H1 (cell line): ENCODE measurements around the gene DTNB. TPM values are rescaled to one million over a fixed set of nuclear protein-coding genes. Genes with fewer than 3 reads are reported as not detected.

Experiments
- CHD2 ChIP-seq: IDR thresholded peaks from 2 replicates; pipeline ENCODE4 v1.6.1; 2012; ENCODE audit warnings: low read length, improper control_type of control experiment
- SP4 ChIP-seq: IDR thresholded peaks from 2 replicates; pipeline ENCODE4 v1.6.1; 2012; ENCODE audit warnings: low read length, inconsistent platforms
- polyA plus RNA-seq, 7 experiments: library from polyadenylated mRNA; depleted of rRNA in 3 of 7; stranded (reverse) in 5 of 7; unstranded in 2 of 7; fragments of >200 nt in 5 of 7; fragments of 200-250 nt in 2 of 7; gene quantifications; 1 replicate in 5 of 7; 2 replicates in 1 of 7; 4 replicates in 1 of 7; pipeline versions ENCODE4 v1.2.1 to v1.2.3, GENCODE V29; 2011 to 2013; ENCODE audit warnings: missing spikeins in 2 of 7, mixed read lengths in 2 of 7
- total RNA-seq: library from RNA; stranded (reverse); fragmentation: NEBNext Ultra II Directional; extraction: Animal tissue kit (Norgen Biotek cat#: 25700); gene quantifications from 2 replicates; pipeline ENCODE4 v1.2.1, GENCODE V29; 2021

DTNB gene
- total and polyA plus RNA-seq, 2 of the 8 experiments (the other 6 are each of a cell fraction or from before 2014, with no cell fraction given), result 39.6 to 49.5 TPM

- TF ChIP-seq SP4, result no peak
- TF ChIP-seq CHD2, result no peak
These were observed 300.7 kb downstream of the DTNB start (continued) for GRCh38 chr2:25372405-25373268.
